G401.6 (cell line): ENCODE data around the gene AMZ1.
"Not testable (repeated sequence)": the region's sequence is repeated elsewhere in the genome, so short reads cannot be mapped to it uniquely, and the experiment has no call there.

Experiments
- FAIRE-seq: peaks from 2 replicates; lab custom pipeline; 2012; peaks lifted over from hg19 to GRCh38; lab: Jason Lieb, UNC

Gene AMZ1

DNA sequence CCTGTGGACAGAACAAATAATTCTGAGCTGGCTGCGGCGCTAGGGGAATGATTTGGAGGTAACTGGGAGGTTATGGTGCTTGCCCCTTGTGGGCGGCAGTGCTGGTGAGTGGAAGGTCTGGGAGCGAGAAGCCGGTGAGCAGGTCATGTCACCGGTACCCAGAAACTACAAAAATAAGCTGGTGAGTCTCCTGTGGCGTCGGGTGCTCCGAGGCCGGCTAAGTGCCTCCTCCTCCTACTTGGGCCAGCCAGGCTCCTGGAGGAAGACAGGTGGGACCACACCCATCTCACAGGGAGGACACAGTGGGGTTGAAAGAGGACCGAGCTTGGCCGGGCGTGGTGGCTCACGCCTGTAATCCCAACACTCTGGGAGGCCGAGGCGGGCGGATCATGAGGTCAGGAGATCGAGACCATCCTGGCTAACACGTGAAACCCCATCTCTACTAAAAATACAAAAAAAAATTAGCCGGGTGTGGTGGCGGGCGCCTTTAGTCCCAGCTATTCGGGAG lies 4.0 kb downstream of the AMZ1 start:
- not testable (repeated sequence) for FAIRE-seq

DNA sequence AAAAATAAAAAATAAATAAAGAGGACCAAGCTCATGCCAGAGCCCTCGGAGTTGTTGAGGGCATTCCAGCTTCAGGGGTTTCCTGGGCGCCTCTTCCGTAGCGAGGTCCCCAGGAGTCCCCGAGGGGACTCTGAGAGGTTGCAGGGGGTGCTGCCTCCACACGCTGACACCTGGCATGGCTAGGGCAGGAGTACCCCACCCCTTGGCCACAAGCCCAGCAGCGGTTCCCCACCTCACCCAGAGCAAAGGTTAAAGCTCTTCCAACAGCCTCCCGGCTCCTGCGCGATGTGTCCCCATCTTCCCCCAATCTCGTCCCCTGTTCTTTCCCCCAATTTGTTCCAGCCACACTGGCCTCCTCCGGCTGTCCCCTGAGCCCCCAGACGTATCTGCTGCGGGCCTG lies 4.5 kb downstream of the AMZ1 start:
- no peak for FAIRE-seq

DNA sequence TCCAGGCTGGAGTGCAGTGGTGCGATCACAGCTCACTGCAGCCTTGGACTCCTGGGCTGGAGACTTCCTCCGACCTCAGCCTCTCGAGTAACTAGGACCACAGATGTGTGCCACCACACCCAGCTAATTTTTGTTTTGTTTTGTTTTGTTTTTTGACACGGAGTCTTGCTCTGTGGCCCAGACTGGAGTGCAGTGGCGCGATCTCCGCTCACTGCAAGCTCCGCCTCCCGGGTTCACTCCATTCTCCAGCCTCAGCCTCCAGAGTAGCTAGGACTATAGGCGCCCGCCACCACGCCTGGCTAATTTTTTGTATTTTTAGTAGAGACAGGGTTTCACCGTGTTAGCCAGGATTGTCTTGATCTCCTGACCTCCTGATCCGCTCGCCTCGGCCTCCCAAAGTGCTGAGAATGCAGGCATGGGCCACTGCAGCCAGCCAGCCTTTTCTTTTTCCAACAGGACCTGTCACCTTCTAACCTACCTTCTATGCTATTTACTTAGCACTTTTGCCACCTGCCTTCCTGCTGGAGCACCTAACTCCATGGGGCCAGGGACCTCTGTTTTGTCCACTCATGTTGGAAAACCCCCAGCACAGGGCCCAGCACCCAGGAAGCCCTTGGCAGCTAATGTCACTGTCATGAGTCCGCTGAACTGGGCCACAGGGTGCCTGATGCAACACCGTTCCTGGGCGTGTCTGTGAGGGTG lies 5.6 kb downstream of the AMZ1 start:
- FAIRE-seq, result not testable (repeated sequence)

DNA sequence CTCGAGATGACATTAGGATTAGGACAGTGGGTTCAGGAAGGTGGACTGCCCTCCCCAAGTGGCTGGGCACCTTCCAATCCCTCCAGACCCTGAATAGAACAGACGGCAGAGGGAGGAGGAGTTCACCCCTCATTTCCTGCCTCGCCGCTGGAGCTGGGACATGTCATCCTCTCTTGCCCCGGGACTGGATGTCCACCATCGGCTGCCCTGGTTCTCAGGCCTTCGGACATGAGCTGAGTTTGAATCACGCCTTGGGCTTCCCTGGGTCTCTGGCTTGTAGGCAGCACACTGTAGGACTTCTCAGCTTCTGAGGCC lies 6.1 kb downstream of the AMZ1 start:
- FAIRE-seq, result not testable (repeated sequence)

DNA sequence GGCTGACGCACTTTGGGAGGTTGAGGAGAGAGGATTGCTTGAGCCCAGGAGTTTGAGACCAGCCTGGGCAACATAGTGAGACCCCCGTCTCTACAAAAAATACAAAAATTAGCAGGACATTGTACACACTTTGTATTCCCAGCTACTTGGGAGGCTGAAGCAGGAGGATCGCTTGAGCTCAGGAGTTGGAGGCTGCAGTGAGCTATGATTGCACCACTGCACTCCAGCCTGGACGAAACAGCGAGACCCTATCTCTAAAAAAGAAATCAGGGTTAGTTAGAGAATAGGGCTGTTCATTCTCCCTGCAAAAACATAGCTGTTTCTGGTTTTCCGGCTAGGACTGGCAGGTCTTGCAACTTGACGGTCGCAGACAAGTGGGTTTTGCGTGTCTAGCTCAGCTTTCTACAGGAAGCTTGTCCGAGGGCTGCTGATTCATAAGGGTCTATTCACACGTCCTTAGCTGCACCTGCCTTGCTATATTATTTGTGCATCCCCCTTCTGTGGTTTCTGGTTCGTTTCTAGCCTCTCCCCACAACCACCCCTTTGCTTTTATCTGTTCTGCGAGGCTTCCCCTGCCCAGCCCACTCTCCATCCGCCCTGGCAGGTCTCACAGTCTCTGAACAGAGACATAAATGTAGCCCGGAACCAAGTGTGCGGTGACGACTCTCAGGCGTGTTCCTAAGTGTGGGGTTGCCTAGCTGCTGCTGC lies 10.7 kb downstream of the AMZ1 start:
- FAIRE-seq, result no peak

DNA sequence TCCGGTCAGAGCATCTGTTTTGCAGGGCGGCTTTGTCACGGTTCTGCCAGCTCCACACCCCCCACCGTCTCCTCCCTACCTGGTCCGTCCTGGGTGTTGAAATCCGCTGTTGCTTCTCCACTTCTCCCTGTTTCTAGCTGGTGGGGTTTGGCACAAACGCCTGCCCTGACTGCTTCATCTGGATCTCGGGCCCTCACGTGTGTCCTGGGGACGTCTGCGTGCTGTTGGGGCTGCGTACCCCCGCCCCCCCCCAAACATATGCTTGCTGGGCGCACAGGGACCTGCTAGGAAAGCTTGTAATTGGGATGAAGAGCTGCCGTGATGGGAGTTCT lies 11.3 kb downstream of the AMZ1 start:
- no peak for FAIRE-seq

DNA sequence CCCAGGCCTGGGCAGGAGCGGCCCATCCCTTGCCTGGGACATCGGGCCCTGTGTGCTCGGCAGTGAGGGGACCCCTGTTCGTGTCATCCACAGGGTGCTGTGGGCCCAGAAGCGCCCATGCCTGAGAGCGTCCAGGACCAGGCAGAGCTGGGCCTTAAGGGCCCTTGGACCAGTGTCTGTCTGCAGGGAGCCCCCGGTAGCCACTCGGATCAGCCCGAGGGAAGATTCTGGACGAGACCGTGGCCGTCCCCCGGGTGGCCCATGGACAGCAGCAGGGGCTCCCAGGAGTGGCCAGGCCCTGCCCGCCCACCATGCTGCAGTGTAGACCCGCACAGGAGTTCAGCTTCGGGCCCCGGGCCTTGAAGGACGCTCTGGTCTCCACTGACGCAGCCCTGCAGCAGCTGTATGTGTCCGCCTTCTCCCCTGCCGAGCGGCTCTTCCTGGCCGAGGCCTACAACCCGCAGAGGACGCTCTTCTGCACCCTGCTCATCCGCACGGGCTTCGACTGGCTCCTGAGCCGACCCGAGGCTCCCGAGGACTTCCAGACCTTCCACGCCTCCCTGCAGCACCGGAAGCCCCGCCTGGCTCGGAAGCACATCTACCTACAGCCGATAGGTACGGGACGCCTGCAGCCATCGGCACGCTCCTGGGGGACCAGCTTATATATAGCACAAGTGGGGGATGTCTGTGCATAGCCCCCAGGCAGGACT lies 12.3 kb downstream of the AMZ1 start:
- no peak for FAIRE-seq

DNA sequence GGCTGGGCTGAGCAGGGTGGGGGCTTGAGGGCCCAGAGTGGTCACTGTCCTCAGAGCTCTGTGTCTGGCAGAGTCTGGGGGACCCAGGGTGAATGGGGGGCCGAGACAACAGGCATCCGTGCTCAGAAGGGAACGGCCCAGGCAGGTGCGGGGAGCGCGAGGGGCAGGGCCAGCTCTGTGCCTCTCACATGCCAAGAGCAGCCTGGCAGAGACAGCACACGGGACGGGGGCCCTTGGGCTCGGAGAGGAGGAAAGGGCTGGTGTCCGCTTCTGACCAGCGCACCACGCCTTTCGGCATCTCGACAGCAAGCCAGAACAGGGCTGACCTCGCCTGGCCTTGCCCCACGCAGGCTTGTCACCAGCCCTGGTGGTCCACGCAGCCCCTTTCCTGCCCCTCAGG lies 13.4 kb downstream of the AMZ1 start:
- no peak for FAIRE-seq

DNA sequence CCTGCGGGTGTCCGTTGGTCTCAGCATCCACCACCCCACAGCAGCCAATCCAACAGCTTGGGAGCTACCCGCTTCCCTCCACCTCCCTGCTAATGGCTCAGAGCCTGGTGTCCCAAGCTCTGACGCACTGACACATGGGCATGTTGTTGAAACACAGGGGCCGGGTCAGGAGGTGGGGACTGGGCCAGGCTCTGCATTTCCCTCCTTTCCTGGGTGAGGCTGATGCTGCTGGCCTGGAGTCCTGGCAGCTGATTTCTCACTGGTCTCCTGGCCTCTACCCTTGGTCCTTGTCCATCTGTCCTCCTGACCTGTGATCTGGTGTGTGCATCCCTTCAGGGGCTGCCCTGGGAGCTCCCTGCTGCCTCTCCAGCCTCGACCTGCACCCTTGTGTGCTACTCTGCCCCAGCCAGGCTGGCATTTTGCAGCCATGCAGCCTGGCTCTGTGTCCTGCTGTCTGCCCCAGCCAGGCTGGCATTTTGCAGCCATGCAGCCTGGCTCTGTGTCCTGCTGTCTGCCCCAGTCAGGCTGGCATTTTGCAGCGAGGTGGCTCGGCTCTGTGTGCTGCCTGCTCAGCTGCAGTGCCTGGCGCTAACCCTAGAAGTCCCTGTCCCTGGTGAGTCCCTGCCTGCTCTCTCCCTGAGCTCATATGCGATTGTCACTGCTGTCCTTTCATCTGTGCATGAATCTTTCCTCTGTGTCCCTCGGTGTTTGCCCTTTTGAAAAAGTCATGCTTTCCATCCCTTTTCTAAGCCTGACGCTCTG lies 14.0 kb downstream of the AMZ1 start:
- no peak for FAIRE-seq

DNA sequence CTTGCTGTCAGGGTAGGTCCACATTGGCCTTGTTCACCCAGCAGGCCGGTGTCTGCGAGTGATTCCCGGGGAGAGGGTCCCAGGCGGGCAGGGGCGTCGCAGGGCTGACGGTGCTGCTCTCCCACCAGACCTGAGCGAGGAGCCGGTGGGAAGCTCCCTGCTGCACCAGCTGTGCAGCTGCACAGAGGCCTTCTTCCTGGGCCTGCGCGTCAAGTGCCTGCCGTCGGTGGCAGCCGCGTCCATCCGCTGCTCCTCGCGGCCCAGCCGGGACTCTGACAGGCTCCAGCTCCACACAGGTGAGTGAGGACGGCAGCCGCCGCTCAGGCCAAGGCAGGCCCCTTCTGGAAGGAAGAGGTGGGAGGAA lies 14.6 kb downstream of the AMZ1 start:
- FAIRE-seq, result no peak

DNA sequence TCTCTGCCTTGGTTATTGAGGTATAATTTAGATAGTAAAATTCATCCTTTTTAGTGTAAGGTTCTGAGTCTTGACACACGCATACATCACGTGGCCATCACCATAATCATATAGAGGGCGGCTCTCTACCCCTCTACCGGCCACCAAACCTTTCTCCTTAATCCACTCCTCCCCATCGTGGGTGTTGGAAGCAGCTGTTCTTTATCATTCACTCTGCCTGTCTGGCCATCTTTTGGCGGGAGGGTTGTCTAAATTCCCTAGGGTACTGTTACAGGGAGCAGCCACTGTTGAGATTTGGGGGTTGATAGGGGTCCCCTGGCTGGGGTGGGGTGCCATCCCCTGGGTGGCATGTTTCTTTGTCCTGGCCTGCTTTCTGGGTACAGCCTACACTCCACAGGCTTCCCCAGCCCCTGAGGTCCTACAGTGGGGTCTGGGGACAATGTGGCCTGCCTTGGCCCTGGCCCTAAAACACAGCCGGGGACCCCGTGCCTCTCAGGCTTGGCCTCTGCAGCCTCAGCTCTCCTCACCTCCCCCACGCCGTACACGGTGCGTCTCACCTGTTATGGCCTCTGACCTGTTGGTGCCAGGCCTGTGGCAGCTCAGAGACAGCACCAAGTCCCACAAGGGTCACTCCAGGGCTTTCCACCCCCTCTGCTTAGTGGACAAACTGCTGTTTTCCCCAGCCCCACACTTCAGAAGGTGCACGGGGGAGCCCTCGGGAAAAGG lies 17.5 kb downstream of the AMZ1 start:
- no peak for FAIRE-seq

DNA sequence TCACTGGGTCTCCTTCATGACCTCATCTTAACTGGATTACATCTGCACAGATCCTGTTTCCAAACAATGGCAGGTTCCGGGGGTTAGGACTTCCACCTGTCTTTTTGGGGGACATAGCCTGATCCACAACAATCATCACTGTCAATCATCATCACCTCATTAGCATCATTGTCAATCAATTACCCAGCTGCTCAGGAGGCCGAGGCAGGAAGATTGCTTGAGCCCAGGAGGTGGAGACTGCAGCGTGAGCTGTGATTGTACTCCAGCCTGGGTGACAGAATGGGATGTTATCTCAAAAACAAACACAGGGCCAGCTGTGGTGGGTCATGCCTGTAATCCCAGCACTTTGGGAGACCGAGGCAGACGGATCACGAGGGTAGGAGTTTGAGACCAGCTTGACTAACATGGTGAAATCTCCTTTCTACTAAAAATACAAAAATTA lies 18.7 kb downstream of the AMZ1 start:
- FAIRE-seq, result no peak

DNA sequence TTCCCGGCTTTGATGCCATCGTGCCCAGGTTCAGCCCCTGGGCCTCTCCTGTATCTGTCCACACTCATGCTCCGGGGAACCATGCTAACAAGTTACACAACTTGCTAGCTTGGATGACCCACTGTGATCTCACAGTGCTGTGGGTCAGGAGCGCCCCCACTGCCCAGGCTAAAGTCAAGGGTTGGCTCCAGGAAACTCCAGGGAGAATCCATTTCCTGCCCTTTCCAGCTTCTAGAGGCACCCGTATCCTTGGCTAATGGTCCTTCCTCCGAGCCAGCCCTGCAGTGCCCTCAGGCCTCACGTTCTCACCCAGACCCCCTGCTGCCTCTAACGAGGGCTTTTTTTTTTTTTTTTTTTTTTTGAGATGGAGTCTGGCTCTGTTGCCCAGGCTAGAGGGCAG lies 19.5 kb downstream of the AMZ1 start:
- no peak for FAIRE-seq

DNA sequence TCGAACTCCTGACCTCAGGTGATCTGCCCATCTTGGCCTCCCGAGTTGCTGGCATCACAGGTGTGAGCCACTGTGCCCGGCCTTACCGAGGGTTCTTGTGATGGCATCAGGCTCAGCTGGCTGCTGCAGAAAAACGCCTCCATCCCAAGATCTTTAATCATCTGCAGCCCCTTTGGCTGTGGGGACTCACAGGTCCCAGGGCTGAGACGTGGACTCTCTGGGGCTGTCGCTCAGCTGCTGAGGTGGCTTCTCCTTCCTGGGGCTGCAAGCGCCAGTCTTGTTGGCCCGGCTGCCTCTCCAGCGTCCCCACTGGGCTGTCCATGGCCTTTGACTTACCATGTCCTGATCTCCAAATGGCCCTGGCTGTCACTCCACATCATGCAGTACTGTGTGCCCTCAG lies 20.0 kb downstream of the AMZ1 start:
- FAIRE-seq, result no peak

DNA sequence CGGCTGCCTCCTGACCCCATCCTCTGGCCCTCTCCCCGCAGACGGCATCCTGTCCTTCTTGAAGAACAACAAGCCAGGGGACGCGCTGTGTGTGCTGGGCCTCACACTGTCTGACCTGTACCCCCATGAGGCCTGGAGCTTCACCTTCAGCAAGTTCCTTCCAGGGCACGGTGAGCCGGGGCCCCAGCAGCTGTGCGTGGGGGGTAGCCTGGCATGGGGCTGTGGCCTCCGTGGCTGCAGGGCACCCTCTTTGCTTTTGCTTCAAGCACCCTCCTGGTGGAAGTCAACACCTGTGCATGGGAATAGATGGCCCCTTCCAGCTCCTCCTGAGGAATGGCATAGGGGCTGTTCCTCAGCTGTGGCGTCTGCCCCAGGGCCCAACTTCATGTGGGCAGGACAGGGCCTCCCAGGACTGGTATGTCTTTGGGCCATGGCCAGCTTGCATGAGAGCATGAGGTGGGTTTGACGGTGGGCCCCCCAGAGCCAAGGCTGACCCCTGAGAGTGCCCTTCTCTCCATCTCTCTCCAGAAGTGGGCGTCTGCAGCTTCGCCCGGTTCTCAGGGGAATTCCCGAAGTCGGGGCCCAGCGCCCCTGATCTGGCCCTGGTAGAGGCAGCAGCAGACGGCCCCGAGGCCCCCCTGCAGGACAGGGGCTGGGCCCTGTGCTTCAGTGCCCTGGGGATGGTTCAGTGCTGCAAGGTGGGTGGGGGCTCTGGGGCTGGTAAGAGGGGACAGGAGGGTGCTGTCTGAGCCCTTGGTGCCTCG lies 20.7 kb downstream of the AMZ1 start:
- FAIRE-seq, result no peak

DNA sequence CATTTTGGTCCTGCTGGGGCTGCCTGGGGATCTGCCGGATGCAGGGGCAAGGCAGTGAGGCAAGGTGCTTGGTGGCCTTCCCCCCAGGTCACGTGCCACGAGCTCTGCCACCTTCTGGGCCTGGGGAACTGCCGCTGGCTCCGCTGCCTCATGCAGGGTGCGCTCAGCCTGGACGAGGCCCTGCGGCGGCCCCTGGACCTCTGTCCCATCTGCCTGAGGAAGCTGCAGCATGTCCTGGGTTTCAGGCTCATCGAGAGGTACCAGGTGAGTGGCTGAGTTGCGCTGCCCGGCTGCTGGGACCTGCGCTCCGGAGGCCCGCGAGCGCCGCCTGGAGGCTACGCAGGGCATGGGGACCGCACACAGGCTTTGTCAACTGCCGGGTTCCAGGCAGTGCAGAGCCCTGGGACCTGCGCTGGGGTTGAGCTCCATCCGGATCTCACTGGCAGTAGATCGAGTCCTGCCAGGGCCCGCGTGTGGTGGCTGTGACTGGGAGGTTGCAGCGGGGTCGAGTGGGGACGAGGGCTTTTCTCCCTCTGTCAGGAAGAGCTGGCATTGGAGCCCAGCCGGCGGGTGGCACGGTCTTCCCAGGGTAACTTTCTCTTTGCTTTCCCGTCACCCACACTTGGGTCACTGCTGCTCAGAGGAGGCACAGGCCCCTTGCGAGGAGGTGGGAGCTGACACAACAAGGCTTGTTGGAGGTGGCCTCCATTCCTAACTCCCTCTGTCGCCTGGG lies 21.7 kb downstream of the AMZ1 start:
- peak; percentile 6 for FAIRE-seq

DNA sequence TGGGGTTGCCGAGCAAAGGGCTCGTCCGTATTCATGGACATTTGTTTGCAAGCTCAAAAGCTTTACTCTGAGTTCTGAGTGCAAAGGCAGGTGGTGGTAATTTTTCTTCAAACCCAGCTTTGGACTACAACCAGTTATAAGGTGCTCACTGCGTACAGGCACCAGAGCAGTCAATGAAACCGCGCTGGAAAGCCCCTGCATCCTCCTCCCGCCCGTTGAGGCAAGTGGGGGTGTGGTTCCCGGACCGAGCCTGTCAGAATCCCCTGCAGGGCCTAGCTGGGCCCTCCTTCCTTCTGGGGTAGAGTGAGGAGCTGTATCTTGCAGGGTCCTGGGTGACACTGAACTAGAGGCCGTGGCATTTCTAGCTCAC lies 22.3 kb downstream of the AMZ1 start:
- no peak for FAIRE-seq

DNA sequence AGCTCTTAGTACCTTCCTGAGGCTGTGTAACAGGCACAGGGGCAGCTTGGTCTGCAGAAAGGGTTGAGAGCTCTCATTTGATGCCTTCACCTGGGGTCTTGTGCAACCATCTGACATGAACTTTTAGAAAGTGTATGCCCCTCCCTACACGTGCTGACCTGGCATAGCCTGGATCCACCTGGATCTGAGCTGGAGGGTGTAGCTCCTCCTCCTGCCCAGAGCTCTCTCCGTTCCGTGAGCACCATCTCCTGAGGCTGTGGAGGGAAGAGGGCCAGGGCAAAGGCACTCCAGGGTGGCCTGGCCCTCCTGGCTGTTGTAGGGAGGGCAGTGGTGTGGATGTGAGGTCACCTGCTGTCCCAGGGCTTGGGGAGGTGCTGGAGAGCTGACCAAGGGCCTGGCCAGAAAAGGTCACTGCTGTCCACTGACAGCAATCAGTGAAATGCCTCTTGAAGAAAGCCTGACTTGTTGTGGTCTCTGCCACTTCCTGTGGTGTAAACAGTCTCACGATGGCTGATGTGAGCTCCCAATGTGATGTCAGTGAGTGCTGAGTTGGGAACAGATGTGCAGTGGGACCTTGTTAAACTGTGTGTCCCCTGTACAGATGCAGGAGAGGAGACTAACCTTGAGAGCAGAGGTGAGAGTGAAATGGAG lies 23.0 kb downstream of the AMZ1 start:
- FAIRE-seq, result no peak

DNA sequence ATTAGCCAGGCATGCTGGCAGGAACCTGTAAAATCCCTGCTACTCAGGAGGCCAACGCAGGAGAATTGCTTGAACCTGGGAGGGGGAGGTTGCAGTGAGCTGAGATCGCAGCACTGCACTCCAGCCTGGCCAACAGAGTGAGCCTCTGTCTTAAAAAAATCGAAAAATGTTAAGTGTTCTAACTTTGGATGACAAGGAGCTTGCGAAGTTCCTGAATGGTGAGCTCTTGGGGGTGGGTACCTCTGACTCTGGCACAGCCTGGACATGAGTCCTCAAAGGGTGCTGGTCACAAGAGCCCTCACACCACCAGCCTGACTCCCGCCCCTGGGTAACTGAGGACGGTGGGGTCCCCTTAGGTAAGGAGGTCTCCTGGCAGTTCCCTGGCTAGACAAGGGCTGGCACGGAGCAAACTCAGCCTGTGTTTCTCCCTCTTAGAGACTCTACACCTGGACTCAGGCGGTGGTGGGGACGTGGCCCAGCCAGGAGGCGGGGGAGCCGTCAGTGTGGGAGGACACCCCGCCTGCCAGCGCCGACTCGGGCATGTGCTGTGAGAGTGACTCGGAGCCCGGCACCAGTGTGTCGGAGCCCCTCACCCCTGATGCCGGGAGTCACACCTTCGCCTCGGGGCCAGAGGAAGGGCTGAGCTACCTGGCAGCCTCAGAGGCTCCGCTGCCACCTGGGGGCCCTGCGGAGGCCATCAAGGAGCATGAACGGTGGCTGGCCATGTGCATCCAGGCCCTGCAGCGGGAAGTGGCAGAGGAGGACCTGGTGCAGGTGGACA lies 24.1 kb downstream of the AMZ1 start:
- no peak for FAIRE-seq
